OCI-LY3 (cell line): Measurements from ENCODE around the gene XDH.

Experiments used
- H2AFZ ChIP-seq: fragments of 200-600, 300-600 bp; shearing (Covaris generic); 2 replicates; pipeline ENCODE4 v1.6.0; 2014; ENCODE audit warnings: antibody characterized with exemption, low read depth, low read length
- H3K27ac ChIP-seq: fragments of 200-600, 300-600 bp; sonication (generic); 2 replicates; pipeline ENCODE4 v1.5.1; 2014; ENCODE audit warnings: mild to moderate bottlenecking, low read length, moderate library complexity, mixed read lengths
- H3K27me3 ChIP-seq: fragments of 200-600, 300-600 bp; sonication (generic); 2 replicates; pipeline ENCODE4 v1.6.1; 2014; ENCODE audit warnings: low read depth, low read length, mixed read lengths
- H3K36me3 ChIP-seq: fragments of 200-600, 300-600 bp; sonication (generic); replicated peaks from 2 replicates; pipeline ENCODE3; 2014; ENCODE audit warnings: low read depth, low read length, mixed read lengths
- H3K4me1 ChIP-seq: fragments of 300-600, 200-600 bp; sonication (generic); 2 replicates; pipeline ENCODE4 v1.6.1; 2014; ENCODE audit warnings: low read length, mixed read lengths
- H3K4me2 ChIP-seq: fragments of 200-600, 300-600 bp; sonication (generic); 2 replicates; pipeline ENCODE4 v1.6.1; 2014; ENCODE audit warnings: low read length, mixed read lengths
- H3K4me3 ChIP-seq: fragments of 300-600, 200-600 bp; sonication (generic); 2 replicates; pipeline ENCODE4 v1.5.1; 2014; ENCODE audit warnings: antibody characterized with exemption, mild to moderate bottlenecking, low read length, moderate library complexity
- H3K79me2 ChIP-seq: fragments of 300-600, 200-600 bp; shearing (Covaris generic); 2 replicates; pipeline ENCODE4 v1.6.1; 2014; ENCODE audit warnings: mild to moderate bottlenecking, low read length, mixed read lengths
- H3K9ac ChIP-seq: fragments of 300-600, 200-600 bp; shearing (Covaris generic); 2 replicates; pipeline ENCODE4 v1.6.0; 2014; ENCODE audit warnings: mild to moderate bottlenecking, low read length, moderate library complexity
- H3K9me3 ChIP-seq: fragments of 200-600, 300-600 bp; shearing (Covaris generic); 2 replicates; pipeline ENCODE4 v1.6.1; 2014; ENCODE audit warnings: low read length, mixed read lengths; ENCODE audit not compliant: insufficient read depth
- H4K20me1 ChIP-seq: fragments of 200-600, 300-600 bp; sonication (generic); 2 replicates; pipeline ENCODE4 v1.6.1; 2016; ENCODE audit warnings: low read length, mixed read lengths; ENCODE audit not compliant: insufficient read depth
- EZH2phosphoT487 ChIP-seq: fragments of 200-600 bp; shearing (Covaris generic); IDR thresholded peaks from 2 replicates; pipeline ENCODE4 v1.6.1; 2018; ENCODE audit warnings: antibody characterized with exemption, mixed run types, low read depth
- TF ChIP-seq, protein P1 (sequence below): fragments of 200-600, 300-600 bp; sonication (generic); IDR thresholded peaks from 2 replicates; pipeline ENCODE4 v1.5.1; 2014; ENCODE audit warnings: antibody characterized with exemption, low read length, low read depth

The XDH gene

DNA sequence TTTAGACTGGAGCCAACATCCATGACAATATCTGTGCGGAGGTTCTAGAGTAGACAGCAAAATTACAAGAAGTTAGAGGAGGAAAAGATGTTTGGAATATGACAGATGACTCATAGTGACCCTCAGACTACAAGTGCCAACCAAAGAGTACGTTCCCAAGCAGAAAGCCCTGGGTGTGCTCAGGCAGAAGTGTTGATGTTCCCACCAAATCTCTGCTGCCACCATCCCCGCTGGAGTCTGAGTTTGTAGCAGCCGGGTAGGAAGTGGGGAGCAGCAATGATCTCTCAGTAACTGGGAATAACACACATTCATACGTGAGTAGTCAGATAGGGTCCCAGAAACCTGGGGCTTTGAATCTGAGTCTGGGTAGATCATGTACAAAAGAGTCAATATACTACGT, 73.2 kb downstream of the XDH start:
- Histone ChIP-seq H3K27ac (no peak overlapping the region), H2AFZ (no peak overlapping the region), H3K9me3 (no peaks in the 10 kb centered on the region), H3K9ac (no peak overlapping the region), H3K36me3 (no peaks in the 10 kb centered on the region), H3K27me3 (peaks cover 33% of the 10 kb centered on the region), H4K20me1 (no peaks in the 10 kb centered on the region), H3K4me1 (0 out of 2 replicates have a peak, but pooled peaks cover under 1% of the 10 kb centered on the region), H3K79me2 (no peaks in the 10 kb centered on the region), H3K4me3 (no peak overlapping the region), H3K4me2 (no peak overlapping the region)
- TF ChIP-seq EZH2phosphoT487 = no peak
- TF ChIP-seq, protein P1, sequence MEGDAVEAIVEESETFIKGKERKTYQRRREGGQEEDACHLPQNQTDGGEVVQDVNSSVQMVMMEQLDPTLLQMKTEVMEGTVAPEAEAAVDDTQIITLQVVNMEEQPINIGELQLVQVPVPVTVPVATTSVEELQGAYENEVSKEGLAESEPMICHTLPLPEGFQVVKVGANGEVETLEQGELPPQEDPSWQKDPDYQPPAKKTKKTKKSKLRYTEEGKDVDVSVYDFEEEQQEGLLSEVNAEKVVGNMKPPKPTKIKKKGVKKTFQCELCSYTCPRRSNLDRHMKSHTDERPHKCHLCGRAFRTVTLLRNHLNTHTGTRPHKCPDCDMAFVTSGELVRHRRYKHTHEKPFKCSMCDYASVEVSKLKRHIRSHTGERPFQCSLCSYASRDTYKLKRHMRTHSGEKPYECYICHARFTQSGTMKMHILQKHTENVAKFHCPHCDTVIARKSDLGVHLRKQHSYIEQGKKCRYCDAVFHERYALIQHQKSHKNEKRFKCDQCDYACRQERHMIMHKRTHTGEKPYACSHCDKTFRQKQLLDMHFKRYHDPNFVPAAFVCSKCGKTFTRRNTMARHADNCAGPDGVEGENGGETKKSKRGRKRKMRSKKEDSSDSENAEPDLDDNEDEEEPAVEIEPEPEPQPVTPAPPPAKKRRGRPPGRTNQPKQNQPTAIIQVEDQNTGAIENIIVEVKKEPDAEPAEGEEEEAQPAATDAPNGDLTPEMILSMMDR = no peak

DNA sequence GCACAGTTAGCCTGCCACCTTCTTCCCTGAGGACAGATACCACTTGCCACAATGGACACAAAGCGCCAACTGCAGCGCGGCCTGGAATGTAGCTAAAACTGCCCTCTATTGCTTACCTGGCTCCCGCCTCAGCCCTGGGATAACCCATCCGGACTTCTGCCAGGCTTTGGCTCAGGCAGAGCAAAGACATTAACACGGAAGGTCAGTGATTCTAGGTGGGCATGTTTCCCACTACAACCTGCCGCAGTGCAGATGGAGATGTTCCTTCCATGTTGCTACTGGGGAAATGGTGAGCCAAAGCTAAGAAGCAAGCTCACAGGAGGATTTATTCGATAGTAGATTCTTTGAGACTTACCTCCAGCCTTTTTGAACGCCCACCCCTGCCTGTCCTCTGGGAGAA, 74.8 kb downstream of the XDH start:
- Histone ChIP-seq H3K4me3 (no peak overlapping the region), H2AFZ (no peak overlapping the region), H3K36me3 (no peaks in the 10 kb centered on the region), H3K4me2 (no peak overlapping the region), H3K79me2 (no peaks in the 10 kb centered on the region), H3K4me1 (0 out of 2 replicates have a peak, but pooled peaks cover 4% of the 10 kb centered on the region), H3K27ac (no peak overlapping the region), H4K20me1 (no peaks in the 10 kb centered on the region), H3K9me3 (no peaks in the 10 kb centered on the region), H3K9ac (no peak overlapping the region), H3K27me3 (peaks cover 32% of the 10 kb centered on the region)
- TF ChIP-seq EZH2phosphoT487 = no peak
- TF ChIP-seq, protein P1 = no peak

DNA sequence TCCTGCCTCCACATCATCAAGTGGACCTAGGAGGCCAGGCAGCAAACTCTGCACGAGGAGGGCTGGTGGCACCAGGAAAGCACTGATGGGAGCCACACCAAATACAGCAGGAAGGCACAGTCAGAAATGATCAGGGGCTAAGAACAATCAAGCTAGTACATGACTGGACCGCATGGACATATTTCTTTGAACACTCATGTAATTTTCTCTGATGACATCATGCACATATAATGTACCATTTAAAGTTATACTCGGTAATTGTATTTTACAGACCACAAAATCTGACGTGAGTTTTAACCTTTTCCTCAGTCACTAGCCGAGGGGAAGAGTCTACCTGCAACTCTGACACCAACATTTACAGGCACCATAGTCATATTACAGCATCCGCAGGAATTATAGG, 76.7 kb downstream of the XDH start:
- H3K9ac ChIP-seq = no peak overlapping the region
- no peak overlapping the region for H3K4me2 ChIP-seq
- no peak overlapping the region for H3K4me3 ChIP-seq
- H3K36me3 ChIP-seq = no peaks in the 10 kb centered on the region
- H3K4me1 ChIP-seq = peaks cover 14% of the 10 kb centered on the region
- H3K9me3 ChIP-seq = no peaks in the 10 kb centered on the region
- no peaks in the 10 kb centered on the region for H4K20me1 ChIP-seq
- no peak overlapping the region for H3K27ac ChIP-seq
- no peaks in the 10 kb centered on the region for H3K79me2 ChIP-seq
- no peak for TF ChIP-seq EZH2phosphoT487
- TF ChIP-seq, protein P1 = no peak
- peaks cover 29% of the 10 kb centered on the region for H3K27me3 ChIP-seq
- H2AFZ ChIP-seq = no peak overlapping the region

DNA sequence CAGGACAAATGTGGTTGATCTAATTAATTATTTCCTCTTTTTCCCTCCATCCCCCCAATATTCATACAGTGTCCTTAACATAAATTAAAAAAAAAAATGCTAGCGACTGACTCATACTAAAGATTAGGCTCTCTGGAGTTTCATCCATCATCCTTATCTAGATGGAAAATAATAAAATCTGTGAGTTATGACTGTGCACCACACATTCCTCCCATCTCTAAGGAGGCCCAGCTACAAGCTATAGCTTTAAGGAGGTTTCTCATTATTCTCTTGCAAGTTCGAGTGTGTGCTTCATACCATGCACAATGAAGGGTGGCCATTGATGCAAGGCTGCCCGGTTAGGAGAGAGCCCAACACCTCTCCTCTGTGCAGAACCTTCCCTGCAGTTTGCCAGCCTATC, 77.3 kb downstream of the XDH start:
- no peak overlapping the region for H3K4me2 ChIP-seq
- H4K20me1 ChIP-seq = no peaks in the 10 kb centered on the region
- H3K9ac ChIP-seq = no peak overlapping the region
- no peak overlapping the region for H3K4me3 ChIP-seq
- H3K79me2 ChIP-seq = no peaks in the 10 kb centered on the region
- peaks cover 15% of the 10 kb centered on the region for H3K4me1 ChIP-seq
- TF ChIP-seq, protein P1 = no peak
- no peak for TF ChIP-seq EZH2phosphoT487
- no peaks in the 10 kb centered on the region for H3K36me3 ChIP-seq
- H3K27ac ChIP-seq = no peak overlapping the region
- H3K27me3 ChIP-seq = peaks cover 22% of the 10 kb centered on the region
- H2AFZ ChIP-seq = no peak overlapping the region
- no peaks in the 10 kb centered on the region for H3K9me3 ChIP-seq
